Fibroblast of pulmonary artery (primary cell): ENCODE data around the gene SLC35F4.

ENCODE experiments used
- DNase-seq: peaks from one replicate; pipeline ENCODE4 v3.0.0-alpha.2; 2010; ENCODE audit warnings: low read depth
- H3K4me3 ChIP-seq: replicated peaks from 2 replicates; pipeline ENCODE4 v1.5.1; 2011; ENCODE audit warnings: low read depth, mild to moderate bottlenecking, control low read depth, low read length, moderate library complexity
- CTCF ChIP-seq: IDR thresholded peaks from 2 replicates; pipeline ENCODE4 v1.5.1; 2011; ENCODE audit warnings: mild to moderate bottlenecking, control low read depth, low read length, inconsistent platforms; ENCODE audit errors: missing control alignments

SLC35F4 gene

GRCh38 chr14:57845802-57846531, 19.9 kb downstream of the SLC35F4 start:
- peak; percentile 10 for DNase-seq
- TF ChIP-seq CTCF = no peak
- no peak overlapping the region for H3K4me3 ChIP-seq

- H3K4me3 ChIP-seq = no peak overlapping the region
- no peak for TF ChIP-seq CTCF
- DNase-seq = no peak
These were observed 20.6 kb downstream of the SLC35F4 start for GRCh38 chr14:57845316-57845715.

GRCh38 chr14:57837267-57837666, 28.6 kb downstream of the SLC35F4 start:
- no peak for TF ChIP-seq CTCF
- H3K4me3 ChIP-seq = no peak overlapping the region
- no peak for DNase-seq

GRCh38 chr14:57835766-57836165, 30.1 kb downstream of the SLC35F4 start:
- no peak for TF ChIP-seq CTCF
- DNase-seq = peak; percentile 52

GRCh38 chr14:57834961-57835360, 30.9 kb downstream of the SLC35F4 start:
- no peak overlapping the region for H3K4me3 ChIP-seq
- TF ChIP-seq CTCF = no peak
- DNase-seq = no peak

More at GRCh38 chr14:57835766-57836165, 30.1 kb downstream of the SLC35F4 start:
- no peak overlapping the region for H3K4me3 ChIP-seq

- no peak overlapping the region for H3K4me3 ChIP-seq
- no peak for DNase-seq
- TF ChIP-seq CTCF = no peak
These were observed 31.8 kb downstream of the SLC35F4 start for GRCh38 chr14:57834001-57834598.
